Adipocyte (in vitro differentiated cells): Measurements from ENCODE around the gene LRP1-AS.

Source experiments
- DNase-seq: peaks from one replicate; pipeline ENCODE4 v3.0.0-alpha.2; 2015; ENCODE audit warnings: low read depth
- H3K27me3 ChIP-seq: replicated peaks from 2 replicates; pipeline ENCODE4 v1.7.0; 2013; ENCODE audit warnings: mild to moderate bottlenecking, low read length, moderate library complexity; ENCODE audit not compliant: control insufficient read depth, insufficient read depth
- H3K36me3 ChIP-seq: 2 replicates; pipeline ENCODE4 v1.7.0; 2013; ENCODE audit warnings: low read length, mild to moderate bottlenecking, moderate library complexity; ENCODE audit not compliant: control insufficient read depth, insufficient read depth, severe bottlenecking
- H3K4me1 ChIP-seq: 2 replicates; pipeline ENCODE4 v1.7.0; 2013; ENCODE audit warnings: mild to moderate bottlenecking, low read length, moderate library complexity; ENCODE audit not compliant: control insufficient read depth, insufficient read depth
- H3K4me3 ChIP-seq: 2 replicates; pipeline ENCODE4 v1.7.0; 2013; ENCODE audit warnings: mild to moderate bottlenecking, low read length, moderate library complexity
- H3K9ac ChIP-seq: 2 replicates; pipeline ENCODE4 v1.7.0; 2013; ENCODE audit warnings: mild to moderate bottlenecking, low read length, moderate library complexity
- H3K9me3 ChIP-seq: 2 replicates; pipeline ENCODE4 v1.7.0; 2013; ENCODE audit warnings: mild to moderate bottlenecking, low read length, moderate library complexity; ENCODE audit not compliant: control insufficient read depth

LRP1-AS gene

GRCh38 chr12:57149245-57149900, 2.0 kb upstream of the LRP1-AS start:
- H3K9ac ChIP-seq = peak overlapping the region; percentile 89
- no peaks in the 10 kb centered on the region for H3K9me3 ChIP-seq
- no peaks in the 10 kb centered on the region for H3K27me3 ChIP-seq
- peak; percentile 86 for DNase-seq
- H3K36me3 ChIP-seq = peaks cover 69% of the 10 kb centered on the region
- H3K4me1 ChIP-seq = peaks cover 99% of the 10 kb centered on the region
- peak overlapping the region; percentile 60 for H3K4me3 ChIP-seq

- H3K36me3 ChIP-seq = peaks cover 69% of the 10 kb centered on the region
- peak overlapping the region; percentile 89 for H3K9ac ChIP-seq
- H3K4me1 ChIP-seq = peaks cover 99% of the 10 kb centered on the region
- peak overlapping the region; percentile 60 for H3K4me3 ChIP-seq
- DNase-seq = peak; percentile 92
- H3K27me3 ChIP-seq = no peaks in the 10 kb centered on the region
- no peaks in the 10 kb centered on the region for H3K9me3 ChIP-seq
Measured at GRCh38 chr12:57148469-57149244, 1.2 kb upstream of the LRP1-AS start.

- H3K36me3 ChIP-seq = peaks cover 87% of the 10 kb centered on the region
- no peaks in the 10 kb centered on the region for H3K9me3 ChIP-seq
- peaks cover 99% of the 10 kb centered on the region for H3K4me1 ChIP-seq
Measured at GRCh38 chr12:57146092-57146491, 1.3 kb downstream of the LRP1-AS start.

GRCh38 chr12:57145460-57146059, 1.9 kb downstream of the LRP1-AS start:
- peak overlapping the region; percentile 43 for H3K4me3 ChIP-seq
- no peaks in the 10 kb centered on the region for H3K9me3 ChIP-seq
- H3K27me3 ChIP-seq = no peaks in the 10 kb centered on the region
- H3K9ac ChIP-seq = peak overlapping the region; percentile 89
- H3K4me1 ChIP-seq = peaks cover 97% of the 10 kb centered on the region
- peaks cover 88% of the 10 kb centered on the region for H3K36me3 ChIP-seq
- no peak for DNase-seq

More at GRCh38 chr12:57146092-57146491, 1.3 kb downstream of the LRP1-AS start:
- H3K4me3 ChIP-seq = peak overlapping the region; percentile 43
- DNase-seq = peak; percentile 60
- no peaks in the 10 kb centered on the region for H3K27me3 ChIP-seq
- H3K9ac ChIP-seq = peak overlapping the region; percentile 89

GRCh38 chr12:57143454-57143853, 4.0 kb downstream of the LRP1-AS start:
- Histone ChIP-seq H3K36me3 (peaks cover 97% of the 10 kb centered on the region), H3K4me1 (peaks cover 97% of the 10 kb centered on the region), H3K4me3 (no peak overlapping the region), H3K9ac (peak overlapping the region; percentile 89), H3K9me3 (no peaks in the 10 kb centered on the region), H3K27me3 (no peaks in the 10 kb centered on the region)
- DNase-seq = no peak

GRCh38 chr12:57142727-57143126, 4.7 kb downstream of the LRP1-AS start:
- DNase-seq = no peak
- H3K9ac ChIP-seq = peak overlapping the region; percentile 89
- H3K36me3 ChIP-seq = peaks cover 93% of the 10 kb centered on the region
- no peaks in the 10 kb centered on the region for H3K9me3 ChIP-seq
- H3K4me3 ChIP-seq = no peak overlapping the region
- no peaks in the 10 kb centered on the region for H3K27me3 ChIP-seq
- peaks cover 97% of the 10 kb centered on the region for H3K4me1 ChIP-seq

GRCh38 chr12:57142121-57142520, 5.3 kb downstream of the LRP1-AS start:
- Histone ChIP-seq H3K9ac (peak overlapping the region; percentile 89), H3K36me3 (peaks cover 92% of the 10 kb centered on the region), H3K4me1 (peaks cover 97% of the 10 kb centered on the region), H3K27me3 (no peaks in the 10 kb centered on the region), H3K4me3 (peak overlapping the region; percentile 31), H3K9me3 (no peaks in the 10 kb centered on the region)
- DNase-seq = no peak

- H3K9ac ChIP-seq = peak overlapping the region; percentile 89
- H3K27me3 ChIP-seq = no peaks in the 10 kb centered on the region
- peaks cover 97% of the 10 kb centered on the region for H3K4me1 ChIP-seq
- no peak overlapping the region for H3K4me3 ChIP-seq
- H3K9me3 ChIP-seq = no peaks in the 10 kb centered on the region
- no peak for DNase-seq
- peaks cover 84% of the 10 kb centered on the region for H3K36me3 ChIP-seq
Measured at GRCh38 chr12:57141249-57141648, 6.2 kb downstream of the LRP1-AS start.

- Histone ChIP-seq H3K4me1 (peaks cover 97% of the 10 kb centered on the region), H3K36me3 (peaks cover 72% of the 10 kb centered on the region), H3K9me3 (no peaks in the 10 kb centered on the region), H3K27me3 (no peaks in the 10 kb centered on the region), H3K9ac (peak overlapping the region; percentile 80), H3K4me3 (peak overlapping the region; percentile 8)
- DNase-seq = peak; percentile 64
Measured at GRCh38 chr12:57139796-57140649, 7.4 kb downstream of the LRP1-AS start.

- peak overlapping the region; percentile 91 for H3K9ac ChIP-seq
- H3K9me3 ChIP-seq = no peaks in the 10 kb centered on the region
- no peaks in the 10 kb centered on the region for H3K27me3 ChIP-seq
- peak; percentile 41 for DNase-seq
- peaks cover 96% of the 10 kb centered on the region for H3K4me1 ChIP-seq
- H3K4me3 ChIP-seq = peak overlapping the region; percentile 42
- peaks cover 58% of the 10 kb centered on the region for H3K36me3 ChIP-seq
Measured at GRCh38 chr12:57138526-57139272, 8.7 kb downstream of the LRP1-AS start.
